Left hindlimb (tissue), 1 donor: ENCODE data around the gene STKLD1.
"Not testable (repeated sequence)": the region's sequence is repeated elsewhere in the genome, so short reads cannot be mapped to it uniquely, and the experiment has no call there.

ENCODE experiments used
- DNase-seq: peaks from one replicate; pipeline ENCODE4 v3.0.0-alpha.2; 2018

Gene STKLD1

DNA sequence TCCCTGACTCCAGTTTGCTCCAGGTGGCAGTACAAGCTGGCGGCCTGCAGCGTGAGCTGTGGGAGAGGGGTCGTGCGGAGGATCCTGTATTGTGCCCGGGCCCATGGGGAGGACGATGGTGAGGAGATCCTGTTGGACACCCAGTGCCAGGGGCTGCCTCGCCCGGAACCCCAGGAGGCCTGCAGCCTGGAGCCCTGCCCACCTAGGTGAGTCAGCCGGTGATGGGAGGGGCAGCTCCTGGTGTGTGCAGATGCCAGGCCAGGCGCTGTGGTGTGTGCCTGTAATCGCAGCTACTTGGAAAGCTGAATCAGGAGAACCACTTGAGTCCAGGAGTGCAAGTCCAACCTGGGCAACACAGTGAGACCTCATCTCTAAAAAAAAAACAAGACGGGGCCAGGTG, 73.6 kb downstream of the STKLD1 start:
- DNase-seq, result peak; percentile 8

GRCh38 chr9:133451865-133452264, 75.7 kb downstream of the STKLD1 start:
- DNase-seq, result not testable (repeated sequence)

DNA sequence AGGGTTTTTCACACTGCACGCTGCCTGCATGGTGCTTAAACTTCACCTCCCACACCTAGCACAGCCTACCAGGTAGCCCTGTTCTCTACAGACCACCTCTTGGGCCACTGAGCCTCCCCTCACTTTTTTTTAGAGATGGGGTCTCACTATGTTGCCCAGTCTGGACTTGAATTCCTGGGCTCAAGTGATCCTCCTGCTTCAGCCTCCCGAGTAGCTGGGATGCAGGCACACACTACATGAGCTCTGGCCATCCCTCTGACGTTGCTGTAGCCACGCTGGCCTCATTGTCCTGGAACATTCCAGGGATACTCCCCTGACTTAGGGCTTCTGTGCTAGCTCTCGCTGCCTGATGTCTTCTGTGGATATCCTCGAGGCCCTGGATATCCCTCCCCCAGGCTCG, 76.4 kb downstream of the STKLD1 start:
- no peak for DNase-seq

DNA sequence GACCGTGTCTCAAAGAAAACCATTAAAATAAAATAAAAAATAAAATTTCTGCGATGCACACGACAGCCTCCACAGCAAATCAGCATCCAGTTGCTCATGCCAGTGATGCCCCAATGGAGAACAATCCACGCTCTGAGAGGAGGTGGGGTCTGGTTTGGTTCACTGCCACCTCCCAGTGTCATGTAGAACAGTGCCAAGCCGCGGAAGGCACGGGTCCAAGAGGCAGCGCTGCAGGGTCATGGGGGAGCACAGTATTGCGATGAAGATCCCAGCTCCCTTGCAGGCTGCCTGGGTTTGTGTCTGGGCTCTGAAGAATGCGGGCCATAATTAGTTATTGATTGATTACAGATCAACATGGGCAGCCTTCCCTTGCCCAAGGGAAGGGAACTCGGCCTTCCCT, 77.5 kb downstream of the STKLD1 start:
- peak; percentile 18 for DNase-seq

DNA sequence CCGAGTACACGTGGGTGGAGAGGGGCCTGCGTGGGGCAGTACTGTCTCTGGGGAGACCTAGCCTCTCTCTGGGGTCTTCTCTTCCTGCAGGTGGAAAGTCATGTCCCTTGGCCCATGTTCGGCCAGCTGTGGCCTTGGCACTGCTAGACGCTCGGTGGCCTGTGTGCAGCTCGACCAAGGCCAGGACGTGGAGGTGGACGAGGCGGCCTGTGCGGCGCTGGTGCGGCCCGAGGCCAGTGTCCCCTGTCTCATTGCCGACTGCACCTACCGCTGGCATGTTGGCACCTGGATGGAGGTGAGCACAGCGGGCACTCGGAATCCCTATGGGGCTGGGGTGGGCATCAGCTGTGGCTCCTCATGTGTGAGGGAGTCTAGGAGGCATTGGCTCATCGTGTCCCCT, 78.2 kb downstream of the STKLD1 start:
- peak; percentile 19 for DNase-seq

DNA sequence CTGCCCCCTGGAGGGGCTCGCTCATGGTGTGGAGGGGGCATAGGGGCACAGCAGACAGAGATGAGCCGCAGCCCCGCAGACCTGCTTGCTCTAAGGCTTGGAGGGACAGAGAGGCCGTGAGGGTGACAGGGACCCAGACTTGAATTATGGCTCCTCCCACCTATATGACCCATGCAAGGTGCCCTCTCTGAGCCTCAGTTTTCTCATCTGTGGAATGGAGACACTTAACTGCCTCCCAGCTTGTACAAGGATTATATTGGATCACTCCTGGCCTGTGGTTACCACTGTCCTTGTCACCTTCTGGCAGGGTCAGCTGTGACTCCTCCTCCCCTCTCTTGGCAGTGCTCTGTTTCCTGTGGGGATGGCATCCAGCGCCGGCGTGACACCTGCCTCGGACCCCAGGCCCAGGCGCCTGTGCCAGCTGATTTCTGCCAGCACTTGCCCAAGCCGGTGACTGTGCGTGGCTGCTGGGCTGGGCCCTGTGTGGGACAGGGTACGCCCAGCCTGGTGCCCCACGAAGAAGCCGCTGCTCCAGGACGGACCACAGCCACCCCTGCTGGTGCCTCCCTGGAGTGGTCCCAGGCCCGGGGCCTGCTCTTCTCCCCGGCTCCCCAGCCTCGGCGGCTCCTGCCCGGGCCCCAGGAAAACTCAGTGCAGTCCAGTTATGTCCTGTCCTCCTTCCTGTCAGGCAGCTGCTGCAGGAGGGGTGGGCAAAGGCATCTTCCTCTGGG, 78.9 kb downstream of the STKLD1 start:
- DNase-seq, result peak; percentile 20
